Liver (tissue), 9 donors: ENCODE results near the gene EEFSEC. TPM values are rescaled to one million over a fixed set of nuclear protein-coding genes. Genes with fewer than 3 reads are reported as not detected.

Source experiments
- DNase-seq: peaks from one replicate; pipeline ENCODE4 v3.0.0-alpha.2; 2017; ENCODE audit warnings: low spot score
- H3K27ac ChIP-seq, 2 donors: one replicate each; pipeline ENCODE4 v1.7.0; 2013; ENCODE audit warnings: inconsistent platforms in 2 of 2, low read length in 2 of 2, control low read depth in 1 of 2, low read depth in 1 of 2, mild to moderate bottlenecking in 1 of 2
- H3K27me3 ChIP-seq, 4 donors: one replicate each; pipeline versions ENCODE4 v1.6.1 to v1.7.0; 2013; ENCODE audit warnings: low read length in 3 of 4, inconsistent platforms in 1 of 4, mild to moderate bottlenecking in 1 of 4, moderate library complexity in 1 of 4; ENCODE audit not compliant: control insufficient read depth in 4 of 4, insufficient read depth in 4 of 4
- H3K36me3 ChIP-seq, 4 donors: one replicate each; pipeline versions ENCODE4 v1.6.1 to v1.7.0; 2013; ENCODE audit warnings: low read length in 3 of 4, mild to moderate bottlenecking in 3 of 4, low read depth in 1 of 4, moderate library complexity in 1 of 4; ENCODE audit not compliant: control insufficient read depth in 4 of 4, insufficient read depth in 3 of 4
- H3K4me1 ChIP-seq, 4 donors: one replicate each; pipeline versions ENCODE4 v1.6.1 to v1.7.0; 2013; ENCODE audit warnings: low read length in 3 of 4, mild to moderate bottlenecking in 3 of 4, moderate library complexity in 1 of 4; ENCODE audit not compliant: control insufficient read depth in 4 of 4, insufficient read depth in 4 of 4
- H3K4me3 ChIP-seq, 3 donors: one replicate each; pipeline versions ENCODE4 v1.6.1 to v1.7.0; 2013; ENCODE audit warnings: low read length in 3 of 3, control low read depth in 1 of 3, low read depth in 1 of 3, mild to moderate bottlenecking in 1 of 3
- H3K9ac ChIP-seq, 2 donors: one replicate each; pipeline ENCODE4 v1.7.0; 2013; ENCODE audit warnings: low read length in 2 of 2, mild to moderate bottlenecking in 2 of 2, moderate library complexity in 2 of 2, control low read depth in 1 of 2, low read depth in 1 of 2
- H3K9me3 ChIP-seq, 4 donors: one replicate each; pipeline versions ENCODE4 v1.6.1 to v1.7.0; 2013; ENCODE audit warnings: low read length in 3 of 4; ENCODE audit not compliant: control insufficient read depth in 4 of 4
- EGR1 ChIP-seq, 2 donors: IDR thresholded peaks; 2 replicates each; pipeline ENCODE4 v1.6.1; 2016 to 2018; ENCODE audit warnings: antibody characterized with exemption in 2 of 2, low read depth in 2 of 2
- FOXA1 ChIP-seq: IDR thresholded peaks from 2 replicates; pipeline ENCODE4 v1.6.1; 2016; ENCODE audit warnings: antibody characterized with exemption
- FOXA2 ChIP-seq: IDR thresholded peaks from 2 replicates; pipeline ENCODE4 v1.6.1; 2016; ENCODE audit warnings: antibody characterized with exemption
- GABPA ChIP-seq, 2 donors: IDR thresholded peaks in 1 of 2; conservative IDR thresholded peaks in 1 of 2; 2 replicates each; pipeline ENCODE4 v1.6.1; 2016; ENCODE audit warnings: antibody characterized with exemption in 2 of 2, mild to moderate bottlenecking in 1 of 2, moderate library complexity in 1 of 2
- HNF4A ChIP-seq, 2 donors: conservative IDR thresholded peaks; 2 replicates each; pipeline ENCODE4 v1.6.1; 2016; ENCODE audit warnings: antibody characterized with exemption in 2 of 2, mild to moderate bottlenecking in 2 of 2
- HNF4G ChIP-seq: IDR thresholded peaks from 2 replicates; pipeline ENCODE4 v1.6.1; 2016; ENCODE audit warnings: antibody characterized with exemption
- JUND ChIP-seq, 2 donors: IDR thresholded peaks; 2 replicates each; pipeline ENCODE4 v1.6.1; 2016; ENCODE audit warnings: antibody characterized with exemption in 2 of 2
- NR2F2 ChIP-seq: IDR thresholded peaks from 2 replicates; pipeline ENCODE4 v1.6.1; 2016; ENCODE audit warnings: antibody characterized with exemption
- RAD21 ChIP-seq, 2 donors: IDR thresholded peaks; 2 replicates each; pipeline ENCODE4 v1.6.1; 2016; ENCODE audit warnings: antibody characterized with exemption in 2 of 2, mild to moderate bottlenecking in 2 of 2
- RXRA ChIP-seq, 2 donors: IDR thresholded peaks; 2 replicates each; pipeline ENCODE4 v1.6.1; 2017 to 2018; ENCODE audit warnings: antibody characterized with exemption in 2 of 2, mild to moderate bottlenecking in 1 of 2
- SP1 ChIP-seq: IDR thresholded peaks from 2 replicates; pipeline ENCODE4 v1.6.1; 2018; ENCODE audit warnings: antibody characterized with exemption, mild to moderate bottlenecking
- TAF1 ChIP-seq: conservative IDR thresholded peaks from 2 replicates; pipeline ENCODE4 v1.6.1; 2016; ENCODE audit warnings: antibody characterized with exemption, mild to moderate bottlenecking
- YY1 ChIP-seq: IDR thresholded peaks from 2 replicates; pipeline ENCODE4 v1.6.1; 2016; ENCODE audit warnings: antibody characterized with exemption, mild to moderate bottlenecking
- WGBS: extraction: QIAGEN DNeasy Blood & Tissue Kit; methylation state at CpG from one replicate; pipeline ENCODE4 v1.1.7; 2013; 5-methylcytosine and 5-hydroxymethylcytosine counted together
- polyA plus RNA-seq, 2 donors: library from polyadenylated mRNA; stranded (reverse) in 1 of 2; unstranded in 1 of 2; fragments of 200-250 nt in 1 of 2; fragments of >200 nt in 1 of 2; fragmentation: Nextera tagmentation in 1 of 2; extraction: Ambion mirVana in 1 of 2; gene quantifications; one replicate each; pipeline versions ENCODE4 v1.2.1 to v1.2.3, GENCODE V29; 2013 to 2015
- total RNA-seq, 2 donors: library from RNA; depleted of rRNA; stranded (reverse); fragments of >200 nt; gene quantifications; one replicate each; pipeline ENCODE4 v1.2.3, GENCODE V29; 2014
- TF ChIP-seq, protein P1 (sequence below): IDR thresholded peaks from 2 replicates; pipeline ENCODE4 v1.6.1; 2016; ENCODE audit warnings: antibody characterized with exemption
- TF ChIP-seq, protein P2 (sequence below): IDR thresholded peaks from 2 replicates; pipeline ENCODE4 v1.6.1; 2016; ENCODE audit warnings: antibody characterized with exemption
- TF ChIP-seq, protein P3 (sequence below): IDR thresholded peaks from 2 replicates; pipeline ENCODE4 v1.6.1; 2016; ENCODE audit warnings: antibody characterized with exemption
- TF ChIP-seq, protein P4 (sequence below): fragments of 150-350 bp; IDR thresholded peaks from 2 replicates; pipeline ENCODE4 v1.5.1; 2017; ENCODE audit warnings: improper control_type of control experiment, low read depth, low read length; ENCODE audit not compliant: missing input control
- TF ChIP-seq, protein P5 (sequence below): IDR thresholded peaks from 2 replicates; pipeline ENCODE4 v1.6.1; 2016; ENCODE audit warnings: antibody characterized with exemption, mild to moderate bottlenecking
- donor health status: healthy.
- donor health status: healthy.
- donor health status: healthy.
- donor health status: healthy.
- donor health status: healthy.

EEFSEC gene
- total and polyA plus RNA-seq, 4 donors, result 8.4 to 13.1 (median 10.7) TPM

DNA sequence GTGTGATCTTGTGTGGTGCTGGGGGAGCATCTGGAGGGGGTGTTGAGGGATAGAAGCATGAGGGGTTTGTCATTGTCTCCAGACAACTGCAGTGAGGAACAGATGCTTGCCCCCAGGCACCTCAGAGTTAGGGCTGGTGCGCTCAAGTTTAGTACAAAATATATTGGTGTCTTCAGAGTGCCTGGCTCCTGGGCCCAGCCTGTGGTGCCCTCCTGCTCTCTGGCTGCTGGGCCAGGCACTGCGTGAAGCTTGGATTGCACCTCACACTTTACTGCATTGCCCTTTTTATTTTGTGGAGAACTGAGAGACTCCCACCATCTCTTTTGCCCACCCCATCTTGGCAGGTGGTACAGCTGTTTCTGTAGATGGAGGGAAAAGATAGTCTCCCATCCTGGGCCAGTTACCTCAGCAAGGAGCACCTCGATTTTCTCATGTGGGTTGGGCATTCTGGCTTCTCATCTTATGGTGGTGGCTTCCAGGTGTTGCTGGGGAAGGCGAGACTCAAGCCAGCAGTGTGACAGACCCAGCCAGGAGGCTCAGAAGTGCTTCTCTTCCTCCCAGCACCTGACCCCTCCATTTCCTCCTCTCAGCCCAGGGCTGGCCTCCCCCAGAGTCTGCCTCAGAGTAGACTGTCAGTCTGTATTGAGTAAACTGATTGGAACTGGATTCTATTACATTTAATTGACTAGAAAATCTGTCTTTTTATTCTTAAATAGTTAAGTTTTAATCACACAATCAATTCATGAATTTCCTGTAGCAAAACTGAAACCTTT, 173.0 kb downstream of the EEFSEC start:
- peaks cover 10 to 23% (median 14%) of the 10 kb centered on the region in 4 donors for H3K4me1 ChIP-seq
- H3K9ac ChIP-seq, result no peak overlapping the region
- H3K27ac ChIP-seq, result no peak overlapping the region
- TF ChIP-seq, protein P1, sequence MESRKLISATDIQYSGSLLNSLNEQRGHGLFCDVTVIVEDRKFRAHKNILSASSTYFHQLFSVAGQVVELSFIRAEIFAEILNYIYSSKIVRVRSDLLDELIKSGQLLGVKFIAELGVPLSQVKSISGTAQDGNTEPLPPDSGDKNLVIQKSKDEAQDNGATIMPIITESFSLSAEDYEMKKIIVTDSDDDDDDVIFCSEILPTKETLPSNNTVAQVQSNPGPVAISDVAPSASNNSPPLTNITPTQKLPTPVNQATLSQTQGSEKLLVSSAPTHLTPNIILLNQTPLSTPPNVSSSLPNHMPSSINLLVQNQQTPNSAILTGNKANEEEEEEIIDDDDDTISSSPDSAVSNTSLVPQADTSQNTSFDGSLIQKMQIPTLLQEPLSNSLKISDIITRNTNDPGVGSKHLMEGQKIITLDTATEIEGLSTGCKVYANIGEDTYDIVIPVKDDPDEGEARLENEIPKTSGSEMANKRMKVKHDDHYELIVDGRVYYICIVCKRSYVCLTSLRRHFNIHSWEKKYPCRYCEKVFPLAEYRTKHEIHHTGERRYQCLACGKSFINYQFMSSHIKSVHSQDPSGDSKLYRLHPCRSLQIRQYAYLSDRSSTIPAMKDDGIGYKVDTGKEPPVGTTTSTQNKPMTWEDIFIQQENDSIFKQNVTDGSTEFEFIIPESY, result no peak
- TF ChIP-seq FOXA1, result no peak
- TF ChIP-seq GABPA (IDR thresholded peaks at IDR 0.05 in 1 of 2, conservative IDR thresholded peaks at IDR 0.05 in 1 of 2), result no peak
- no peak for TF ChIP-seq RAD21 (IDR thresholded peaks at IDR 0.05)
- TF ChIP-seq, protein P2, sequence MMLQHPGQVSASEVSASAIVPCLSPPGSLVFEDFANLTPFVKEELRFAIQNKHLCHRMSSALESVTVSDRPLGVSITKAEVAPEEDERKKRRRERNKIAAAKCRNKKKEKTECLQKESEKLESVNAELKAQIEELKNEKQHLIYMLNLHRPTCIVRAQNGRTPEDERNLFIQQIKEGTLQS, result no peak
- no peak for TF ChIP-seq JUND (IDR thresholded peaks at IDR 0.05)
- no peak for TF ChIP-seq EGR1 (IDR thresholded peaks at IDR 0.05; ENCODE audit: low read depth in 2 of 2)
- TF ChIP-seq FOXA2, result no peak
- no peak for TF ChIP-seq YY1
- TF ChIP-seq SP1, result no peak
- no peak for TF ChIP-seq NR2F2
- TF ChIP-seq RXRA (IDR thresholded peaks at IDR 0.05), result no peak
- TF ChIP-seq HNF4A (conservative IDR thresholded peaks at IDR 0.05), result no peak
- TF ChIP-seq, protein P3, sequence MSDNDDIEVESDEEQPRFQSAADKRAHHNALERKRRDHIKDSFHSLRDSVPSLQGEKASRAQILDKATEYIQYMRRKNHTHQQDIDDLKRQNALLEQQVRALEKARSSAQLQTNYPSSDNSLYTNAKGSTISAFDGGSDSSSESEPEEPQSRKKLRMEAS, result no peak
- TF ChIP-seq HNF4G, result no peak
- TF ChIP-seq, protein P4, sequence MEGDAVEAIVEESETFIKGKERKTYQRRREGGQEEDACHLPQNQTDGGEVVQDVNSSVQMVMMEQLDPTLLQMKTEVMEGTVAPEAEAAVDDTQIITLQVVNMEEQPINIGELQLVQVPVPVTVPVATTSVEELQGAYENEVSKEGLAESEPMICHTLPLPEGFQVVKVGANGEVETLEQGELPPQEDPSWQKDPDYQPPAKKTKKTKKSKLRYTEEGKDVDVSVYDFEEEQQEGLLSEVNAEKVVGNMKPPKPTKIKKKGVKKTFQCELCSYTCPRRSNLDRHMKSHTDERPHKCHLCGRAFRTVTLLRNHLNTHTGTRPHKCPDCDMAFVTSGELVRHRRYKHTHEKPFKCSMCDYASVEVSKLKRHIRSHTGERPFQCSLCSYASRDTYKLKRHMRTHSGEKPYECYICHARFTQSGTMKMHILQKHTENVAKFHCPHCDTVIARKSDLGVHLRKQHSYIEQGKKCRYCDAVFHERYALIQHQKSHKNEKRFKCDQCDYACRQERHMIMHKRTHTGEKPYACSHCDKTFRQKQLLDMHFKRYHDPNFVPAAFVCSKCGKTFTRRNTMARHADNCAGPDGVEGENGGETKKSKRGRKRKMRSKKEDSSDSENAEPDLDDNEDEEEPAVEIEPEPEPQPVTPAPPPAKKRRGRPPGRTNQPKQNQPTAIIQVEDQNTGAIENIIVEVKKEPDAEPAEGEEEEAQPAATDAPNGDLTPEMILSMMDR, result no peak
- TF ChIP-seq, protein P5, sequence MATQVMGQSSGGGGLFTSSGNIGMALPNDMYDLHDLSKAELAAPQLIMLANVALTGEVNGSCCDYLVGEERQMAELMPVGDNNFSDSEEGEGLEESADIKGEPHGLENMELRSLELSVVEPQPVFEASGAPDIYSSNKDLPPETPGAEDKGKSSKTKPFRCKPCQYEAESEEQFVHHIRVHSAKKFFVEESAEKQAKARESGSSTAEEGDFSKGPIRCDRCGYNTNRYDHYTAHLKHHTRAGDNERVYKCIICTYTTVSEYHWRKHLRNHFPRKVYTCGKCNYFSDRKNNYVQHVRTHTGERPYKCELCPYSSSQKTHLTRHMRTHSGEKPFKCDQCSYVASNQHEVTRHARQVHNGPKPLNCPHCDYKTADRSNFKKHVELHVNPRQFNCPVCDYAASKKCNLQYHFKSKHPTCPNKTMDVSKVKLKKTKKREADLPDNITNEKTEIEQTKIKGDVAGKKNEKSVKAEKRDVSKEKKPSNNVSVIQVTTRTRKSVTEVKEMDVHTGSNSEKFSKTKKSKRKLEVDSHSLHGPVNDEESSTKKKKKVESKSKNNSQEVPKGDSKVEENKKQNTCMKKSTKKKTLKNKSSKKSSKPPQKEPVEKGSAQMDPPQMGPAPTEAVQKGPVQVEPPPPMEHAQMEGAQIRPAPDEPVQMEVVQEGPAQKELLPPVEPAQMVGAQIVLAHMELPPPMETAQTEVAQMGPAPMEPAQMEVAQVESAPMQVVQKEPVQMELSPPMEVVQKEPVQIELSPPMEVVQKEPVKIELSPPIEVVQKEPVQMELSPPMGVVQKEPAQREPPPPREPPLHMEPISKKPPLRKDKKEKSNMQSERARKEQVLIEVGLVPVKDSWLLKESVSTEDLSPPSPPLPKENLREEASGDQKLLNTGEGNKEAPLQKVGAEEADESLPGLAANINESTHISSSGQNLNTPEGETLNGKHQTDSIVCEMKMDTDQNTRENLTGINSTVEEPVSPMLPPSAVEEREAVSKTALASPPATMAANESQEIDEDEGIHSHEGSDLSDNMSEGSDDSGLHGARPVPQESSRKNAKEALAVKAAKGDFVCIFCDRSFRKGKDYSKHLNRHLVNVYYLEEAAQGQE, result no peak
- no peak for TF ChIP-seq TAF1
- no peaks in the 10 kb centered on the region for H3K27me3 ChIP-seq
- DNase-seq, result peak; percentile 17
- WGBS, result 93% methylated on average over 4 of the region's 4 CpGs
- H3K9me3 ChIP-seq, result no peaks in the 10 kb centered on the region
- no peak overlapping the region for H3K4me3 ChIP-seq
- no peaks in the 10 kb centered on the region for H3K36me3 ChIP-seq
